Measurements from ENCODE around the gene CHPT1. TPM values are rescaled to one million over a fixed set of nuclear protein-coding genes. Genes with fewer than 3 reads are reported as not detected.
A peak's percentile ranks its signal among the peaks of the same experiment; 100 is the strongest.

Gene CHPT1
- total and polyA plus RNA-seq, 9 of the 15 experiments (the other 6 are each of a cell fraction or from before 2014, with no cell fraction given), result 15.3 to 210 (median 91.9) TPM

GRCh38 chr12:101697930-101698799 is 725 bp downstream of the CHPT1 start (continued):
- TF ChIP-seq CHD7 (IDR thresholded peaks at IDR 0.05; ENCODE audit: low read depth, low read length) (no peak), ZC3H8 (IDR thresholded peaks at IDR 0.05) (no peak), STAT5A (IDR thresholded peaks at IDR 0.05; ENCODE audit: borderline replicate concordance, low read length) (no peak), ZNF398 (CRISPR knock-in tag; IDR thresholded peaks at IDR 0.05) (no peak), HOMEZ (CRISPR knock-in tag; IDR thresholded peaks at IDR 0.05) (0 out of 2 replicates have a peak, but pooled peaks have one; percentile 13), ZNF280B (CRISPR knock-in tag; IDR thresholded peaks at IDR 0.05) (no peak)

All from K562 (cell line).